Astrocyte of the spinal cord (primary cell): Measurements from ENCODE around the gene FAM177B.

ENCODE experiments used
- DNase-seq: peaks from one replicate; pipeline ENCODE4 v3.0.0; 2011; ENCODE audit warnings: low read depth, low spot score
- H3K4me3 ChIP-seq: 2 replicates; pipeline ENCODE4 v1.5.1; 2011; ENCODE audit warnings: low read depth, mild to moderate bottlenecking, low read length, moderate library complexity
- in situ Hi-C: cut with HindIII; loops from 2 replicates; pipeline ENCODE4 v1.10.0; 2017; ENCODE audit warnings: low sequenced_read_pairs
- TF ChIP-seq, protein P1 (sequence below): IDR thresholded peaks from 2 replicates; pipeline ENCODE4 v1.5.1; 2012; ENCODE audit warnings: low read depth, mild to moderate bottlenecking, low read length, inconsistent platforms

FAM177B gene

DNA sequence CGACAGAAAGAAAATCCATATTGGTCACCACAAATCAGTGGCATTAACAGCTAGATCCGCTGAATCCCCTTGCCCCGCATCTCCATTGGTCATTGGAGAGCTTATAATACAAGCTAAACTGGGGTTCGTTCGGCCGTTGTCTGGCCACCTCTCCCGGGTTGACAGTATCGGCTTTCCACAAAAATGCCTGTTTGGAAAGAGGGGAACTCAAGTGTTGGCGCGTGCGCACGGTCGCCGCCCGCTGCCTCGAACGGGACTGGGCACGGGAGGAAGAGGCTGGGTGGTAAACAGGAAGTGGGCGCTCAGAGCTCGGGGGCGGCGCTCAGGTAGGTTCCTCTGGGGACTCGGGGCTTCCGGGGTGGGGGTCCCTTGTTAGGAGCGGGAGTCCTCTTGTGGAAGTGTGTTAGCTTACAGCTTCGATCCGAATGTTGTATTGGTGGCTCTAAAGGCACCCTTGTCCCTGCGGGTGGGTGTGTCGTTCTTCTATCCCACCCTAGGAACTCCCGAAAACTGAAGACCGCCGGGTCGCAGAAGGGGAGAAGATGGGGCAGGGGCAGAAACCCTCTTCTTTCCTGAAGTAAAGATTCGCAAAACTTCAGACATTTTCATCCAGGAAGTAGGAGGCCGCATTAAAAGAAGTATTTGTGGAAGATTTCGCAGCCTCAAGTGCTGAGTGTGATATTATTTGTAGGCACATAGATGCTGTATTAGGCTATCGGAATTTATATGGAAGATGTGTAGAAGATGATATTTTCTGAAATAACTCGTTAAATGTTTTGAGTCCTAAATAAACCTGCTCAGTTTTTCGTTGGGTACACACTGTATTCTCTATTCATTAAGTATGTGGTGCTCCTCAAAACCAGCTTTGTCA is 23.7 kb upstream of the FAM177B start:
- TF ChIP-seq, protein P1, sequence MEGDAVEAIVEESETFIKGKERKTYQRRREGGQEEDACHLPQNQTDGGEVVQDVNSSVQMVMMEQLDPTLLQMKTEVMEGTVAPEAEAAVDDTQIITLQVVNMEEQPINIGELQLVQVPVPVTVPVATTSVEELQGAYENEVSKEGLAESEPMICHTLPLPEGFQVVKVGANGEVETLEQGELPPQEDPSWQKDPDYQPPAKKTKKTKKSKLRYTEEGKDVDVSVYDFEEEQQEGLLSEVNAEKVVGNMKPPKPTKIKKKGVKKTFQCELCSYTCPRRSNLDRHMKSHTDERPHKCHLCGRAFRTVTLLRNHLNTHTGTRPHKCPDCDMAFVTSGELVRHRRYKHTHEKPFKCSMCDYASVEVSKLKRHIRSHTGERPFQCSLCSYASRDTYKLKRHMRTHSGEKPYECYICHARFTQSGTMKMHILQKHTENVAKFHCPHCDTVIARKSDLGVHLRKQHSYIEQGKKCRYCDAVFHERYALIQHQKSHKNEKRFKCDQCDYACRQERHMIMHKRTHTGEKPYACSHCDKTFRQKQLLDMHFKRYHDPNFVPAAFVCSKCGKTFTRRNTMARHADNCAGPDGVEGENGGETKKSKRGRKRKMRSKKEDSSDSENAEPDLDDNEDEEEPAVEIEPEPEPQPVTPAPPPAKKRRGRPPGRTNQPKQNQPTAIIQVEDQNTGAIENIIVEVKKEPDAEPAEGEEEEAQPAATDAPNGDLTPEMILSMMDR = no peak
- in situ Hi-C loops = no loop called here
- peak; percentile 96 for DNase-seq
- peak overlapping the region; percentile 64 for H3K4me3 ChIP-seq

DNA sequence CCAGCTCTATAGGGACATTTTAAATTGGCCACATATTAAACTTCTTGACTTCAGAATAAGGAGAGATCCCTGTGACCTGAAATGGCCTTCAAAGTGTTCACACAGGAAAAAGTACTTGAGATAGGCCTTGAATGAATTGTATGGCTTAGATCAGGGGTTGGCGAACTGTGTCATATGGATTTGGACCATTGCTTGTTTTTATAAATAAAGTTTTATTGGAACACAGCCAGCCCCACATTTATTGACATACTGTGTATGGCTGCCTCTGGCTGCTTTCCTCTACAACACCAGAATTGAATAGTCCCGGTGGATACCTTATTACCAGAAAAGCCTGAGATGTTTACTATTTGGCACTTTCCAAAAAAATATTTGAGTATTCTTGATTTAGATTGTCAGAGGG is 20.6 kb upstream of the FAM177B start:
- in situ Hi-C loops = no loop called here
- TF ChIP-seq, protein P1 = no peak
- DNase-seq = no peak

DNA sequence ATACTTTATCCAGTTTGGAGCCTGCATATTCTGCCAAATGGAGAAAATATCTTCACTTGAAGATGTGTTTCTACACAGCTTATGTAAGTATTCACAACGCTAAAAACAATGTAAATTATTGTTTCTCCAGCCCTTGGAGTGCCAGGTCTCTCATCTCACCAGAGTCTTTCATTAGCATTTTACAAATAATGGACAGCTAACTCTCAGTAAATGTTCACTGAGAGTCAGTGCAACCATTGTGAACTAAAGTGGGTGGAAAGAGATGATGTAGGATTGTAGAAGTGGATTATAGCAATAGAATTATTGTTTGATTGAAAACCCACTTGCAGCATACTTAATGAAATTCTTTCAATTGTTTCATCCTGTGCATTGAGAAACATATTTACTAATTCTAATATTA is 8.3 kb upstream of the FAM177B start:
- TF ChIP-seq, protein P1 = no peak
- DNase-seq = no peak
- H3K4me3 ChIP-seq = no peak overlapping the region
- in situ Hi-C loops = no loop called here

More for the DNA sequence above, 20.6 kb upstream of the FAM177B start:
- no peak overlapping the region for H3K4me3 ChIP-seq

DNA sequence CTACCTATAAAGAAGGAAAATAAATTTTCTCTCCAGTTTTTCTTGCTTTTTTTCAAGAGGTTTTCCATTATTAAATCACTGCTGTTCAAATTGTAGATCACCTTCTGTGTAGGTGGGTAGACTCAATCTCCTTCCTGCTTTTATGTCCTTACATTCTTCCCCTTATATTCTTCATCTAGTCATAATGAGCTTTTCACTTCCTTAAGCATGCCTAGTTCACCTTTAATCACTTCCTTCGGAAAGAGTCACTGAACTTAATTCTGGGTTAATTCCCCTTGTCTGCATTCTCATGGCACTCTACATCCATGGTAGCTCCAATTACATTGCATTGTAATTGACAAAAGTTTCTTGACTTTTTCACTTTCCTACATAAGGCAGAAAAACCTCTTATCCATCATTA is 6.1 kb upstream of the FAM177B start:
- TF ChIP-seq, protein P1 = no peak
- in situ Hi-C loops = no loop called here
- H3K4me3 ChIP-seq = no peak overlapping the region
- DNase-seq = no peak

DNA sequence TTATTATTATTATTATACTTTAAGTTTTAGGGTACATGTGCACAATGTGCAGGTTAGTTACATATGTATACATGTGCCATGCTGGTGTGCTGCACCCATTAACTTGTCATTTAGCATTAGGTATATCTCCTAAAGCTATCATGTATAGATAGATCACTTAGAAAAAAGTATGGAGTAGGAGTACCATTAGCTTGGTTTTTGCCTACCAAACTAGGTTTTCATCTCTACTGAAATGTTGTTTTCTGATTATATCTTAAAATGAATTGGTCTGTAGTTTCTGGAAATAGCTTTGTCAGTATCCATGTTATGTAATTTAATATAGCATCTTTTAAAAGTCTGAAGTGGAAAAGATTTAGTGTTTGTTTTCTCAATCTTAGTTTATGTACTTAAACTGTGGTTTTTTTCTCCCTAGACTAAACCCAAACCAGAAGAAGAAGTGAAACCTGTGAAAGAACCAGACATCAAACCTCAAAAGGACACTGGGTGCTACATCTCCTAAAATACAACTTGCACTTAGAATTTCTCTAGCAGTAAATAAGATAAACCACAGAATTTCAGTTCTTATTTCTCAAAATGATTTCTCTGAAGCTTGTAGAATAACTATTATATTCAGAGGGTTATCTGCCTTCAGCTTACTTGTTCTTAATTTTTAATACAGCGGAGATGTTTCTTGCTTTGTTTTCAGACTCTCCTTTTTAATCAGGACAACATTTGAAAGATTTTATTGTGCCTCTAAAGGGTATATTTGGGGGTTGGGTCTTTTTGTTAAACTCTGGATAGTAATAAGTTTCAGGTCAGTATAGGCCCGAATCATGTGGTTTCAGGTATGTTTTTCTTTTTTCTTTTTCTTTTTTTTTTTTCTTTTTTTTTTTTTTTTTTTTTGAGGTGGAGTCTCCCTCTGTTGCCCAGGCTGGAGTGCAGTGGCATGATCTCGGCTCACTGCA is 4.5 kb upstream of the FAM177B start:
- TF ChIP-seq, protein P1 = no peak
- no peak for DNase-seq
- in situ Hi-C loops = no loop called here
- no peak overlapping the region for H3K4me3 ChIP-seq

DNA sequence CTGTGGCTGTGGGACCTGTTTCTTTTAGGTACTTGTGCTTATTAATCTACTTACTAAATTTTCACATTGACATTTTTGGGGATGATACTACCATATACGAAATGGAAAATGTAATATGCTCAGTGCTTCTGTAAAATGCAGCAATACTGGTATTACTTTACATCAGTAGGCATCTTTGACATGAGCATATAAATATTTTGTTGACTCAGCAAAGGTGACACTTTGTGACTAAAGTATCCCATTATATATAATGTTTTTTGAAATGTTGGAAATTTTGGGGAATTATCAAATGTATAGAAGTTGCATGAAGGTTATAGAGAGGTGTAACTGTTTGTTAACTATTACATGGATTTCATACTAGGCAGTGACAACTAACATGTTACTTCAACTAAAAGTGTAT is 2.3 kb upstream of the FAM177B start:
- H3K4me3 ChIP-seq = no peak overlapping the region
- TF ChIP-seq, protein P1 = no peak
- no peak for DNase-seq
- in situ Hi-C loops = no loop called here
